ENCODE data around the gene DBX1. TPM values are rescaled to one million over a fixed set of nuclear protein-coding genes. Genes with fewer than 3 reads are reported as not detected.

DBX1 gene
- total and polyA plus RNA-seq, 2 experiments from 2014 or later, result not detected

- Histone ChIP-seq H3K9me2 (ENCODE audit: insufficient read depth) (no peaks in the 10 kb centered on the region), H3K27ac (ENCODE audit: low read depth) (no peak overlapping the region), H3K4me1 (ENCODE audit: insufficient read depth) (peaks cover 29% of the 10 kb centered on the region), H3K27me3 (ENCODE audit: insufficient read depth) (peaks cover 100% of the 10 kb centered on the region), H3K79me2 (replicated peaks; ENCODE audit: insufficient read depth) (no peaks in the 10 kb centered on the region), H3K4me2 (peak overlapping the region; percentile 78), H4K20me1 (replicated peaks; ENCODE audit: insufficient read depth) (peaks cover 28% of the 10 kb centered on the region), H3F3A (replicated peaks; ENCODE audit: low read depth) (peaks cover 7% of the 10 kb centered on the region), H3K4me3 (peak overlapping the region; percentile 49), H3K36me3 (ENCODE audit: insufficient read depth) (no peaks in the 10 kb centered on the region), H2AFZ (peak overlapping the region; percentile 63)
- Mint-ChIP-seq H3K36me3 (ENCODE audit: low read depth) (no peaks in the 10 kb centered on the region), H3K27ac (no peak overlapping the region), H3K9me3 (peaks cover 6% of the 10 kb centered on the region; the same call in 2 of the 3 replicates), H3K4me1 (peaks cover 24% of the 10 kb centered on the region), H3K4me3 (peak overlapping the region; percentile 67), H3K27me3 (ENCODE audit: insufficient read depth, low read depth, poor library complexity) (peaks cover 80% of the 10 kb centered on the region)
- DNase-seq (ENCODE audit: low spot score) (peak; percentile 70), ATAC-seq (peak; percentile 81)
- TF ChIP-seq JUNB (IDR thresholded peaks at IDR 0.05; ENCODE audit: unreplicated experiment) (no peak), EZH2 (IDR thresholded peaks at IDR 0.05; ENCODE audit: low read depth, unreplicated experiment) (peak; percentile 60)
Observed at GRCh38 chr11:20207781-20208621, 47.7 kb upstream of the DBX1 start.

GRCh38 chr11:20205807-20206206 lies 45.5 kb upstream of the DBX1 start:
- TF ChIP-seq CTCF (conservative IDR thresholded peaks at IDR 0.05; ENCODE audit: low read depth in 2 of 2) (no peak), EZH2 (IDR thresholded peaks at IDR 0.05; ENCODE audit: low read depth, unreplicated experiment) (peak; percentile 21), EZH2phosphoT487 (IDR thresholded peaks at IDR 0.05; ENCODE audit: unreplicated experiment) (no peak)
- peaks cover 37% of the 10 kb centered on the region for H3K4me1 ChIP-seq (ENCODE audit: insufficient read depth)
- no peak overlapping the region for H2AFZ ChIP-seq
- Mint-ChIP-seq H3K36me3 (ENCODE audit: low read depth) (no peaks in the 10 kb centered on the region), H3K4me1 (peaks cover 26% of the 10 kb centered on the region), H3K4me3 (no peak overlapping the region), H3K9me3 (peaks cover 6% of the 10 kb centered on the region; the same call in 2 of the 3 replicates), H3K27me3 (ENCODE audit: insufficient read depth, low read depth, poor library complexity) (peaks cover 94% of the 10 kb centered on the region), H3K27ac (no peak overlapping the region)
- ATAC-seq (no peak), DNase-seq (ENCODE audit: low spot score) (no peak)
- no peaks in the 10 kb centered on the region for H3K9me2 ChIP-seq (ENCODE audit: insufficient read depth)
- H3K79me2 ChIP-seq (replicated peaks; ENCODE audit: insufficient read depth), result no peaks in the 10 kb centered on the region
- H3K27ac ChIP-seq (ENCODE audit: low read depth), result no peak overlapping the region
- H3K36me3 ChIP-seq (ENCODE audit: insufficient read depth), result no peaks in the 10 kb centered on the region
- no peak overlapping the region for H3K4me3 ChIP-seq
- H3F3A ChIP-seq (replicated peaks; ENCODE audit: low read depth), result peaks cover 7% of the 10 kb centered on the region
- no peak overlapping the region for H3K4me2 ChIP-seq
- H4K20me1 ChIP-seq (replicated peaks; ENCODE audit: insufficient read depth), result peaks cover 27% of the 10 kb centered on the region
- H3K27me3 ChIP-seq (ENCODE audit: insufficient read depth), result peaks cover 100% of the 10 kb centered on the region

- Histone ChIP-seq H3K36me3 (ENCODE audit: insufficient read depth) (no peaks in the 10 kb centered on the region), H3K4me3 (no peak overlapping the region), H3K27ac (ENCODE audit: low read depth) (no peak overlapping the region), H3K27me3 (ENCODE audit: insufficient read depth) (peaks cover 100% of the 10 kb centered on the region), H3K9me2 (ENCODE audit: insufficient read depth) (no peaks in the 10 kb centered on the region), H3K4me1 (ENCODE audit: insufficient read depth) (peaks cover 45% of the 10 kb centered on the region), H2AFZ (no peak overlapping the region), H4K20me1 (replicated peaks; ENCODE audit: insufficient read depth) (peaks cover 30% of the 10 kb centered on the region), H3K4me2 (no peak overlapping the region), H3K79me2 (replicated peaks; ENCODE audit: insufficient read depth) (no peaks in the 10 kb centered on the region), H3F3A (replicated peaks; ENCODE audit: low read depth) (peaks cover 9% of the 10 kb centered on the region)
- Mint-ChIP-seq H3K4me1 (peaks cover 34% of the 10 kb centered on the region), H3K9me3 (peaks cover 6% of the 10 kb centered on the region; the same call in 2 of the 3 replicates), H3K27me3 (ENCODE audit: insufficient read depth, low read depth, poor library complexity) (peaks cover 95% of the 10 kb centered on the region), H3K36me3 (ENCODE audit: low read depth) (no peaks in the 10 kb centered on the region), H3K4me3 (no peak overlapping the region), H3K27ac (no peak overlapping the region)
- no peak for ATAC-seq
- DNase-seq (ENCODE audit: low spot score), result no peak
- TF ChIP-seq NANOG (IDR thresholded peaks at IDR 0.05; ENCODE audit: borderline replicate concordance) (no peak), EZH2 (IDR thresholded peaks at IDR 0.05; ENCODE audit: low read depth, unreplicated experiment) (no peak), ETS1 (IDR thresholded peaks at IDR 0.05) (no peak), ZNF114 (CRISPR knock-in tag; IDR thresholded peaks at IDR 0.05) (no peak), POLR2AphosphoS5 (IDR thresholded peaks at IDR 0.05; ENCODE audit: low read depth) (no peak), CREB1 (CRISPR knock-in tag; IDR thresholded peaks at IDR 0.05; ENCODE audit: low read depth) (no peak), STAT1 (IDR thresholded peaks at IDR 0.05; ENCODE audit: unreplicated experiment) (no peak), CTCF (conservative IDR thresholded peaks at IDR 0.05; ENCODE audit: low read depth in 2 of 2) (no peak), ZNF331 (CRISPR knock-in tag; IDR thresholded peaks at IDR 0.05; ENCODE audit: low read depth) (no peak), JUNB (IDR thresholded peaks at IDR 0.05; ENCODE audit: unreplicated experiment) (no peak), EZH2phosphoT487 (IDR thresholded peaks at IDR 0.05; ENCODE audit: unreplicated experiment) (no peak)
Observed at GRCh38 chr11:20204681-20205080, 44.4 kb upstream of the DBX1 start.
